HG02678 (cell line): ENCODE data around the gene NFXL1.
"Not testable (repeated sequence)": the region's sequence is repeated elsewhere in the genome, so short reads cannot be mapped to it uniquely, and the experiment has no call there.

Experiments used
- ATAC-seq: cut with Tn5 transposase; IDR thresholded peaks from one replicate; pipeline ENCODE4 v1.9.1; 2021; ENCODE audit warnings: mild to moderate bottlenecking, moderate library complexity; ENCODE audit not compliant: unreplicated experiment

NFXL1 gene

DNA sequence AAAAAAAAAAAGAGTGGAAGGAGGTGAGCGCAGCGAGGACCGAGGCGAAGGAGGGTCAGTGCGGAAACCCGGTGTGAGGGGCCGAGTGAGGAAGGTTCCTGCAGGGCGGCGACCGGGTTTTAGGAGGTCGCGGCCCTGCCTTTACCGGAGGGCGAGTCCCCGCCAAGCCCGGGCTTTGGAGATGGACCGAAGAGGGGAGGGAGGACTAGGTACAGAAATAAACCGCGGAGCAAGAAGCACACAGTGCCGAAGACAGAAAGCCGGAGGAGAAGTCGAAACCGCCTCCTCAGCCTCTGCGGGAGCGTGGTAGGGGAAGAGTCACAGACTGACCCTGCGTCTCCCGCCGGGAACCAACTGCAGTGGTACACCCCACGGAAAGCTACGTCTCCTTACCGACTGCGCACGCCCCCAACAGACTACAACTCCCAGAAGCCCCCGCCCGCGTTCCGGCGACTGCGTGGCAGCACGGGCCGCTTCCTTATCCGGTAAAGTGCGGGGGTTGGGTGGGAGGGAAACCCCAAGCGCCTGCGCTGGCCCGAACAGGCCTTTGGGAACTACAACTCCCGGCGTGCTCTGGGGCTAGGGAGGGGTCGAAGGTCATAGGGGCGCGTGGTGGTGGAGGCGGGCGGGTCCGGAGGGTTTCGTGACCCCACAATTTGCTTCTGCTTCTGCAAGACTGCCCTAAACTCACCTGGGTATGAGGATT lies at the start of gene NFXL1:
Gene NFXL1 (minus strand): TSS at position 364 of the 706 bp plus-strand sequence. CDS start 380 bp downstream, outside the sequence.
- peak; percentile 97 for ATAC-seq

DNA sequence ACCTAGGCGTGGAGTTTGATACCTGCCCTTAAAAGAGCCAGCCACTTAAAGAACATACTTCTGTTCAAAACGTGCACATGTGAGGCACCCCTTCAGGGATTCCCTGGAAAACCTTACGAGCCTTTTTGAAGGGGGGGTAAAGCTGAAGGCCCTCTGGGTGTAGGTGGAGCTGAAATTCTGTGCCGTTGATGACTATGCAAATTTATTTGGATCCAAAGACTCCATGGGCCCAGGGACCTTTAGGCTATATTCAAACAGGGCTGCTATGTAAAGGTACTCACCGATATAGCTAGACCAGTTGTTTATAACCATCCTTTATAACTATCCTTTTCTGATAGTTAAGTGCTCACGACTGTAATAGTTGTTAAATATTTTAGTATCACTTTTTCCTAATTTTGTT lies 40.3 kb upstream of the NFXL1 start:
- no peak for ATAC-seq

DNA sequence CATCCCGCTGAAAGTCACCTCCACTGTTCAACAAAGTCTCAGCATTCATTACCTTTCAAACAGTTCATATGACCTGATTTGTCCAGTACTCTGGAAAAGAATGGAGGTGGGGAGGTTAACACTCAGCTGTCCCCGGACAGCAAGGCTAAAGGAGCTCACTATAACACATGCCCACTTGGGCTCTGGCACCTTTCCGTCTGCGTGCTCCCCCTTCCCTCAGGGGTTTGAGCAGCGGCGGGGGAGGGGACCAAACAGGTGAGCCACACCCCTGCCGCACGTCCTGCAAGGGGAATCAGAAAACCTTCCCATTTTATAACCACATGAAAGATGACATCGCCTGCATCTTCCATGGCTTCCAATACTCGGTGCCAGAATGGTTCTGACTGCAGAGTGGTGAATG lies 39.9 kb upstream of the NFXL1 start:
- ATAC-seq: no peak

DNA sequence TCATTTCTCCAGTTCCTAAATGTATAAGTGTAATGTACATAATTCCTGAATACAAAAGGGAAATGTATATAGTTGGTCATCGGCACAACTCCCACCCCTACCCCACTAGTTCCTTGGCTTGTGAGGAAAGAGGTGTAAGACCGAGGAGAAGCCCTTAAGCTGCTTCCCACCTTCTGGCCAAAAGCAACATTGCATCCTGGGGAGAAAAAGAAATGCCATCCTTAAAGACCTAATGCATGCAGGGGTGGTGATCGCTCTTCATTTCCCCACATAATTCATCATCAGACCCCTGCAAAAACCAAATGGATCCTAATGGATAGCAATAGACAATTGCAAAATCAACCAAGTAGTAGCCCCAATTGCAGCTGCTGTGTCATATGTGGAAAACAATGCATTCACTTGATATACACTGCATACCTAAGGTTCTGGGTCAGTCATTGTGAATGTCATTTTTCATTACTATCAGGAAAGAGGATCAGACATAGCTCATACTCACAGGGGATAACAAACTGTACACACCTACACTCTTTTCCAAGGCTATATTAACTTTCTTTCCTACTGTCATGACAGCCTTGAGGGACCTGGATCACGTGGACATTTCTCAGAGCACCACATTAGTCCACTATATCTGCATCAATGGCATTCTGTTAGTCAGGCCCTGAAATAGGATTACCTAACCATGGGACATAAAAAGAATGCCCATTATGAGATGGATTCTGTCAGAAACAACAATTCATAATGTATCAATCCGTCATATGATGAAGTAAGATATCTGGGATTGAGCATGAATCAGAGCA lies 31.7 kb upstream of the NFXL1 start:
- no peak for ATAC-seq

DNA sequence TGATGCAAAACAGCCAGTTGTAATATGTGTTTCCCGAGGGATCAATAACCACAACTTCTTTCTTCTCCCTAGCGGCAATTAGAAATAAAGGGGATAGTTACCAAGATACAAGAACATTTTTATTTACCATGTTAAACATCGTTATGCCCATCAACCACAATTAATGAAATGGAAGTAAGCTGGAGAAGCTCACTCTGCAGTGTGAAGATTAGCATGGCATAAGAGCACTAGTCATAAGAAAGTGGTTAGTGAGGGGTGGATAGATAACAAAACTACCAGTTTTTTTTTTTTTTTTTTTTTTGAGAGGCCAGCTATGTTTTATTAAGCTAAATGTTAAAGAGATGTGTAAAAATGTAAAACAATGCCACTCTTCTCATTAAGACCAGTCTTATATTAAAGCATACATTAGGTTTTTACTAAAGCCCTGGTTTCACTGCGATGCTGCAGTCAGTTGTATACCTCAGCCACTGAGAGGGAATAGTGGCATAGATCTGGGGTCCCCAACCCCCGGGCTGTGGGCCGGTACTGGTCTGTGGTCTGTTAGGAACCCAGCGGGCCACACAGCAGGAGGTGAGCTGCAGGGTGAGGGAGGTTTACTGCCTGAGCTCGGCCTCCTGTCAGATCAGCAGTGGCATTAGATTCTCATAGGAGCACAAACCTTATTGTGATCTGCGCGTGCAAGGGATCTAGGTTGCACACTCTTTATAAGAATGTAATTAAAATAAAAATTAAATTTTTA lies 27.9 kb upstream of the NFXL1 start:
- ATAC-seq: no peak

DNA sequence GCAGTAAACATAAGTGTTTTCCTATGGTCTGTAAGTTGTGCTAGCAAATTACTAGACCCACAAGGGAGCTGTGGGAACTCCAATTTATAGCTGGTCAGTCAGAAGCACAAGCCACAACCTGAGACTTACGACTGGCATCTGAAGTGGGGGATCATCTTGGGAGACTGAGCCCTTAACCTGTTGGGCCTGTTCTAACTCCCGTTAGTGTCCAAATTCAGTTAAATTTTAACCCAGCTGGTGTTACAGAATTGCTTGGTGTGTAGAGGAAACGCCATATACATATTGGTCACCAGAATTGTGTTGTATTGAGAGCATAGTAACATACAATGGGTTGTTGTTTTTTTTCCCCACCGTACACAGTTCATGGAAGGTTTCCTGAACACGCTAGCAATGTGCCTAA lies 25.1 kb upstream of the NFXL1 start:
- ATAC-seq: no peak

DNA sequence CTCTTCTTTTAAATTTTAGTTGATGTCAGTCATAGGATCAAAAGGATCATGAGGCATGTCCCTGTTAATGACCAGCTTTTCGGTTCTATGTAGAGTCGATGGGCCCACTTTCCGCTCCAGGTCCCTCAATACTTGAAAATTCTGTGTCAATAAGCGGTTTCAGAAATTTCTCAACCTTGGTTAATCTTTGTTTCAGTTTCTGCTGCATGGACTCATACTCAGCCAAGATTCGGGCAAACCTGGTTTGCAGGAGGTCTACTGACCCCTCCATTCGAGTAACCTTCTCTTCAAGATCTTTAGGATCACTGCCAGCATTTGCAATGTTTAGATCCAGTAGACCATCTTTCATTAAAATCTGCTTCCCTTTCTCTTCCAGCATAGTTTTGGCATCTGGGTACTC lies 22.0 kb upstream of the NFXL1 start:
- no peak for ATAC-seq

DNA sequence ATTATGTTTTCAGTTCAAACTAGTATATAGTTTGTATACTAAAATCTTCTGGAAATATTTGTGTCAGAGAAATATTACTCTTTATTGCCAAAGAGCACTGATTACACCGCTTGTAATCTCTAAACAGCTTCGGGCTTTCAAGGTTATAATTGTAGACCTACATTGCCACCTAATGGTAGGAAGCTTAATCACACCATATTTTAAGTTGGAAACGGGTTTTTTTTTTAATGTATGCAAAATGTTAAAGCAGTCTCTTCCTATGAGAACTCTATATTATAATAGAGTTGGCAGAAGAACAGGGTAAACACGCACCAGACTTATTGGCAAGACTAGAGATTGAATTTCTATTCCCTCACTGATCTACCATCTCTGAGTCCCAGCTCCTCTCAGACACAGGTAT lies 19.5 kb upstream of the NFXL1 start:
- peak; percentile 75 for ATAC-seq

DNA sequence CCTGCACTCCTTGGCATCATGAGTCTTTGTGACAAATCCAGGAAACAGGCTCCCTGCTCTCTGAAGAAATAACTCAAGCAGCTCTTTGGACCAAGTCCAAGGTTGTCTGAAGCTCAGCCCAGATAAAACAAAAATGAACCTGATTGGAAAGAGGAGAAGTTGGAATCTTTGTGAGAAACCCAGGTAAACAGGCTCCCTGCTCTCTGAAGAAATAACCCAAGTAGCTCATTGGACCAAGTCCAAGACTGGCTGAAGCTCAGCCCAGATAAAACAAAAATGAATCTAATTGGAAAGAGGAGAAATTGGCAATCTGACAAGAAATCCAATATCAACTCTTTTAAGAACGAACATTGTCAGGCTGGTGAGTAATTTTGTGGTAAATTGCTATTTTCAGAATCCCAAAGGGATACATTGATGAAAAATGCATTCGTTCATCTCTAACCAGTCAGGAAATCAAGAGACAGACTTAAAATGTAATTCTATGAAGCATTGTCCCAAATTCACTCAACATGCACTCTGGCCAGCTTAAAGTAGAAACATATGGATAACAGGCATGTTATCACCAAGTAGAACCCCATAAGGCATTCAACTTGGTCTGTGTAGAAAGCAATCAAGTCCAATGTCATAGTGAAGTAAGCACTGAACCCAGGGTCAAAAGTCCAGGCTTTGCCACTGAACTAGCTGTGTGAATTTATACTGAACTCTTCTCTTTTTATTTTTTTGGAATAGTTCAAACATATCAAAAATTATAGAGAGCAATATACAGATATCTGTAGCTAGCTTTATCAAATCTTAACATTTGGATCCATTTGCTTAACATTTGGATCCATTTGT lies 16.8 kb upstream of the NFXL1 start:
- no peak for ATAC-seq

DNA sequence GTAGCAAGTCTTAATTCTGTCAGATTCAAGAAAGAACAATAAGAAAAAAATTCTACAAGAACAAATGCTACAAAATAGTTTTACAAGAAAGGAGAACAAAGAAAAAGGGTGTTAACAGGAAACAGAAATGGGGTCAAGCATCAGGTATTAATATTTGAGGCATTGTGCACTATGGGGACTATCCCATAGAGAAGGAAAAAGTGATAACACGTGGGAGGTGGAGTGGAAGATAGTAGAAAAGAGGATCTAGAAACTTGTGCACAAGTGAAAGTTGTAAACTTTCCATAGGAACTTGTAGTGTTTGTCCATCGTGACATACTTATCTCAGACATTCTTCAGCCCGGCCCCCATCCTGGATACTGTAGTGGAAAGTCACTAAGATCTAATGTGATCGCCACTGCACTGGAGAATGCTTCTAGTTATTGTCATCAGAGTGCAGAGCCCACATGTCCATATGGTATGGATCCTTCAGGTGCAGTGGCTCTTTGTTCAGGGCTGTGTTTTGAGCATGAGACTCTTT lies 15.4 kb upstream of the NFXL1 start:
- ATAC-seq: no peak

DNA sequence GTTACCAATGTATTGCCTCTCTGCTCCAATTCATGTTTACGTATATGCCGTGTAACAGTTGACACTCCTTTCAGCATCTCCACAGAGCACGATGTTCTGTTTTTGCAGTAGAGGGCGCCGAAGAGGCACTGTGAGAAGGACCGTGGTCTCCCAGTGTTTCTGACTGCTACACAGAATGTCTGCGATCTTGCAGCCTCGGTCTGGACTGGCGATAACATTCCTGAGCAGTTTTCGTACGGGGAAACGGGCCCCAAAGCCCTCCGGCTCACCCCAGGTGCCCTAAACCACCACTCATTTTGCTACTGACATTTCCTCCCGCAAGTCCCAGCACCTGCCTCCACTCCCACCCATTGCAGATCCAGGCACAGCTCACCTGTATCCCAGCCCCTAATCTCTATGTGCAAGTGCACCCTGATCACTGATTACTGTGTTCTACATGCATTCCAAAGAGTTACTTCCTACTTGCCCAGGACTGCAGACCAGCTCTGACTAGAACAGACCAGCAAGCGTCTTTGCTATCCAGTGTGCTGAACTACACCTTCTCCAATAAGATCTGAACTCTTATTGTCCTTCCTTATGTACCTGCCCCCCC lies 12.4 kb upstream of the NFXL1 start:
- peak; percentile 95 for ATAC-seq

DNA sequence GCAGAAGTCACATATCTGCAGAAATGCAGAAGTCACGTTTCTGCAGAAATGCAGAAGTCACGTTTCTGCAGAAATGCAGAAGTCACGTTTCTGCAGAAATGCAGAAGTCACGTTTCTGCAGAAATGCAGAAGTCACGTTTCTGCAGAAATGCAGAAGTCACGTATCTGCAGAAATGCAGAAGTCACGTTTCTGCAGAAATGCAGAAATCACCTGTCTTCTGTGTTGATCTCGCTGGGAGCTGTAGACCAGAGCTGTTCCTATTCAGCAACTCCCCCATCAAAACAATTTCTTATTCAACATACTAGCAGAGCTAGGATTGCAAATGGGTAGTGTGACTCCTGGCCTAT lies 8.9 kb upstream of the NFXL1 start:
- not testable (repeated sequence) for ATAC-seq

DNA sequence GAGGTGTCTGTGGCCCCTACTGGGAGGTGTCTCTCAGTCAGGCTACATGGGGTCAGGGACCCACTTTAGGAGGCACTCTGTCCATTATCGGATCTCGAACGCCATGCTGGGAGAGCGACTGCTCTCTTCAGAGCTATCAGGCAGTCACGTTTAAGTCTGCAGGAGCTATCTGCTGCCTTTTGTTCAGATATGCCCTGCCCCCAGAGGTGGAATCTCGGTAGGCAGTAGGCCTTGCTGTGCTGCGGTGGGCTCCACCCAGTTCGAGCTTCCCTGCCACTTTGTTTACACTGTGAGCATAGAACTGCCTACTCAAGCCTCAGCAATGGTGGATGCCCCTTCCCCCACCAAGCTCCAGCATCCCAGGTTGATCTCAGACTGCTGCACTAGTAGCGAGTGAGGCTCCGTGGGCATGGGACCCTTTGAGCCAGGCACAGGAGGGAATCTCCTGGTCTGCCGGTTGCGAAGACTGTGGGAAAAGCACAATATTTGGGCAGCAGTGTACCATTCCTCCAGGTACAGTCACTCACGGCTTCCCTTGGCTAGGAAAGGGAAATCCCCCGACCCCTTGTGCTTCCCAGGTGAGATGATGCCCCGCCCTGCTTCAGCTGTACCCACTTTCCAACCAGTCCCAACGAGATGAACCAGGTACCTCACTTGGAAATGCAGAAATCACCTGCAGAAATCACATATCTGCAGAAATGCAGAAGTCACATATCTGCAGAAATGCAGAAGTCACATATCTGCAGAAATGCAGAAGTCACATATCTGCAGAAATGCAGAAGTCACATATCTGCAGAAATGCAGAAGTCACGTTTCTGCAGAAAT lies 8.3 kb upstream of the NFXL1 start:
- not testable (repeated sequence) for ATAC-seq

DNA sequence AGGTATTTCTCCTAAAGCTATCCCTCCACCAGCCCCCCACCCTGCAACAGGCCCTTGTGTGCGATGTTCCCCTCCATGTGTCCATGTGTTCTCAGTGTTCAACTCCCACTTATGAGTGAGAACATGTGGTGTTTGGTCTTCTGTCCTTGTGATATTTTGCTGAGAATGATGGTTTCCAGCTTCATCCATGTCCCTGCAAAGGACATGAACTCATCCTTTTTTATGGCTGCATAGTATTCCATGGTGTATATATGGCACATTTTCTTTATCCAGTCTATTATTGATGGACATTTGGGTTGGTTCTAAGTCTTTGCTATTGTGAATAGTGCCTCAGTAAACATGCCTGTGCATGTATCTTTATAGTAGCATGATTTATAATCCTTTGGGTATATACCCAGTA lies 2.8 kb upstream of the NFXL1 start:
- ATAC-seq: not testable (repeated sequence)

DNA sequence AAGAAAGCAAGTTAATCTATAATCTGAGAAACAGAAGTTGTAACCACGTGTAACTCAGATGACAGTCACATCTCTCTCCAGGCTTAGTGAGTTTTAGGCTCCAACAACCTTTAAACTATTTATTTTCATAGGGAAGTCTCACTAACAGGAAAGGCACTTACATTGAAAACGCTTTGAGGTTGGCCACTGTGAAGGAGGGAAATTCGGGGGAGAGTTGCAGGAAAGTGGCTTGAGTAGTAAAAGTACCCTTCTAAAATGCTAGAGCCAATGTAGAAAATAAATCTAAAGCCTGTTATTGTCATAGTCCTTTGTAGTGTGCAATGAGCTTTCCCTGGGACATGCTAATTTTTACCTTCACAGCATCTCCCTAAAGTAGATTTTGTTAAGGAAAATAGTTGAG lies 995 bp upstream of the NFXL1 start:
- no peak for ATAC-seq

DNA sequence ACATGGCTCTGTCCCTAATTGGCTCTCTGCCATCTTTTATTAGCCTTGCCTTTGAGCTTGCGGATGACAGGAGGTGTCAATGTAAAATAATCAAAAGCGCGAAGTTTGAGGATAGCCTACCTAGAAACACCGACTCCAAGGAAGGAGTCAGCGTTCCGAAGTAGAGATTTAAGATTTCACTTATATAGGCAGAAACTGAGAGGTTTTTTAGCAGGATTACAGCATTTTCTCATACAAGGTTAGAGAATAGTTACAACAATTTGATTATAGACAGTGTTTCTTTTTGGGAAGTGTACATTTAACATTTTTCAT lies 499 bp upstream of the NFXL1 start:
- peak; percentile 19 for ATAC-seq

DNA sequence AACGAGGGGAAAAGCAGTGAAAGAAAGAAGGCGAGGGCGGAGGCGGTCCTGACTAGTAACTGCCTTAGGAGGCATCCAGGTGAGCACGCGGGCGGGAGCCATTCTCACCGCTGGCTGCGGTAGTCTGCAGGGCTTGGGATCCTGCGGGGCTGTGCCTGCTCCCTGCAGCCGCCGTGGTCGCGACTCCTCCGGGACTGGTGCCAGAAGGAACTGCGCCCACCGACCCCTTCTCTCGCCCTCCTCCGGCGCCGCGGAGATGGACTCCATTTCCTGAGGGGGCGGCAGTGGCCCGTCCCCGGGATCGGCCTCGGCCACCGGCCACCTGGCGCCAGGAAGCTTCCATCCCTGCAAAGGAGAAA lies 543 bp downstream of the NFXL1 start:
- peak; percentile 23 for ATAC-seq

DNA sequence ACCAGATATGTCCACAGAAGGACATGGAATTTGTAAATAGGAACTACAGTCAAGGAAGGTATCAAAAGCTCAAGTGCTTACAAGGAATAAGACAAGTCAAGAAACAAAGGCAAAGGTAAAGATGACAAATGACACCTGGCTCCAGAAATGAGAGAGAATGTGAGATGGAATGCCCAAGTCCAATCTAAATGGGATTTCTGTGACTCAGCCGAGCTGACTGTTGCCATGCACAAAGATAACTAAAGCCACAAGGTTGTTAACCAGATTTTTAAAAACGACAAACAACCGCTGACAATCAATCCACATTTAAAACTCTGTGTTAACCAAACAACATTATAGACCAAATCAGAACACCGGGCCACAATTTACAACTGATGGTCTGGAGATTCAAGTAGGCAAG lies 1.1 kb downstream of the NFXL1 start:
- no peak for ATAC-seq

DNA sequence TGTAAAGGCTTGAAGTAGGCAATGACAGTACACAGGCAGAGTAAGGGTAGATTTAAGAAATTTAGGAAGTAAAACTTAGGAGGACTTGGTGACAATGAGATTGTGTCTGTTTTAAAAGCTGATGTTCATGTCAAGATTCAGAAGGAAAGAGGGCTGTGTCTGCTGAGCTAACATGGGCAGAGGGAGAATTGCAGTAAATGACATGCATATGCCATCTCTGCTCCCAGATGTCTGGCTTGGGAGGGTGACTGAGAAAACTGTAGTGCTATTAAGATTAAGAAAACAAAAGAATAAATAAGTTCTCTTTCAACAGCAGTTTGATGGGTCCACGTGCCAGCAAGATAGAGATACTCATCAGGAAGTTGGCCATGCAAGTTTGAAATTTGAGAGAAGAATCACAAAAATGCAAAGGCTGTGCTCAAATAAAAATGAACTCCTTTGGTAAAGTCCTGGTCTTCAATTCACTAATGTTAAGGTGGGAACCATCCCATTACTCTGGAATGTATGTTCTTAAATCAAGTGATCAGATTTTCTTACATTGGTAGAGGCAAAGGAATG lies 7.2 kb downstream of the NFXL1 start:
- no peak for ATAC-seq
